ENCODE results near the gene TBL1X.

DNA sequence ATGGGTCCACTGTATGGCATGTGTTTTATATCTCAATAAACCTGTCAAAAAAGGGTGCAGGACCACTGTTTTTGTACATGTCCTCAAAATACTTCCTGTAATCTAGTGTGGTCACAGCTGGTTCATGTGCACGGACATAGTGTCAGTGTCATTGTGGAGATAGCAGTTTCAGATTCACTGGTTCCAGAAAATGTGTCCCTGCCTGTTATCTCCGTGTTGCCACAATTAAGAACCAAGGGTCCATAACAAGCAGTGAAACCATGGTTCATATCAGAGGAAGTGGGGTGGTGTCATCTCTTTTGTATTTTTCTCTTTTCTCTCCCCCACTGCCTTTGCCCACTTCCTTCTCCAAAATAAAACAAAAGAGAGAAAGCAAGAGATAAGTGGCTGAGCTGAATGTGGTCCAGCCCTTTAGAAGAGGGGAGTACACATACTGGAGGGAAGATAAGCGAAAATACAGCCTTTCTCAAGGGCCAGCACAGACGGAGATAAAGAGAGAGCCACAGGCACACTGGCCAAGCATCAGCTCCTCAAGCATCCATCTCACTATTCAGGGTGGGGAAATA lies 51.2 kb downstream of the TBL1X start:
- TF ChIP-seq POLR2A (IDR thresholded peaks at IDR 0.05), result no peak
- TF ChIP-seq, protein P1, sequence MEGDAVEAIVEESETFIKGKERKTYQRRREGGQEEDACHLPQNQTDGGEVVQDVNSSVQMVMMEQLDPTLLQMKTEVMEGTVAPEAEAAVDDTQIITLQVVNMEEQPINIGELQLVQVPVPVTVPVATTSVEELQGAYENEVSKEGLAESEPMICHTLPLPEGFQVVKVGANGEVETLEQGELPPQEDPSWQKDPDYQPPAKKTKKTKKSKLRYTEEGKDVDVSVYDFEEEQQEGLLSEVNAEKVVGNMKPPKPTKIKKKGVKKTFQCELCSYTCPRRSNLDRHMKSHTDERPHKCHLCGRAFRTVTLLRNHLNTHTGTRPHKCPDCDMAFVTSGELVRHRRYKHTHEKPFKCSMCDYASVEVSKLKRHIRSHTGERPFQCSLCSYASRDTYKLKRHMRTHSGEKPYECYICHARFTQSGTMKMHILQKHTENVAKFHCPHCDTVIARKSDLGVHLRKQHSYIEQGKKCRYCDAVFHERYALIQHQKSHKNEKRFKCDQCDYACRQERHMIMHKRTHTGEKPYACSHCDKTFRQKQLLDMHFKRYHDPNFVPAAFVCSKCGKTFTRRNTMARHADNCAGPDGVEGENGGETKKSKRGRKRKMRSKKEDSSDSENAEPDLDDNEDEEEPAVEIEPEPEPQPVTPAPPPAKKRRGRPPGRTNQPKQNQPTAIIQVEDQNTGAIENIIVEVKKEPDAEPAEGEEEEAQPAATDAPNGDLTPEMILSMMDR (IDR thresholded peaks at IDR 0.05), result no peak
